Spleen (tissue), 7 donors: ENCODE measurements around the gene FLACC1.

Experiments used
- CTCF ChIP-seq, 11 experiments: fragments of 200-600 bp in 7 of 11; fragments of 450-650 bp in 4 of 11; sonication (generic) in 4 of 11; IDR thresholded peaks in 8 of 11; conservative IDR thresholded peaks in 3 of 11; 1 replicate in 7 of 11; 2 replicates in 4 of 11; pipeline versions ENCODE4 v1.4.0 to v1.8.0; 2016 to 2021; ENCODE audit warnings: antibody characterized with exemption in 11 of 11, inconsistent platforms in 4 of 11, mild to moderate bottlenecking in 1 of 11
- POLR2A ChIP-seq, 3 donors: fragments of 450-650 bp; IDR thresholded peaks; one replicate each; pipeline ENCODE4 v1.5.1; 2017; ENCODE audit warnings: antibody characterized with exemption in 3 of 3, mild to moderate bottlenecking in 1 of 3
- POLR2AphosphoS5 ChIP-seq, 3 donors: sonication (generic); formaldehyde crosslinking; IDR thresholded peaks; one replicate each; pipeline ENCODE4 v1.5.1; 2017; ENCODE audit warnings: antibody characterized with exemption in 3 of 3
- donor health status: DM: no; HTN: no; CAD: no; lungs with moderate emphysema.
- donor health status: DM: no; HTN: no; CAD: no.
- donor health status: DM: no; HTN: no; CAD: no.

- TF ChIP-seq CTCF (IDR thresholded peaks at IDR 0.05 in 8 of 11, conservative IDR thresholded peaks at IDR 0.05 in 3 of 11) (no peak), POLR2A (IDR thresholded peaks at IDR 0.05) (no peak), POLR2AphosphoS5 (IDR thresholded peaks at IDR 0.05) (no peak)
Observed at GRCh38 chr2:201401815-201402214, 44.7 kb upstream of the FLACC1 start.
